Activated B cell treated with CpG ODN at 0.5 μM for 24 hours (primary cell): ENCODE data around the gene CEMIP. TPM values are rescaled to one million over a fixed set of nuclear protein-coding genes. Genes with fewer than 3 reads are reported as not detected.

Experiments
- ATAC-seq: fragments of 200-7000 bp; cut with Tn5 transposase; one replicate; pipeline ENCODE4 v1.10.0; 2021; ENCODE audit warnings: low read depth, mild to moderate bottlenecking, moderate library complexity
- CTCF ChIA-PET: fragments of 350-600 bp; sonication (Branson Sonifier 250); formaldehyde crosslinking; loops from one replicate; lab custom pipeline; 2021; ENCODE audit warnings: antibody characterized with exemption; lab: Charles Lee
- POLR2A ChIA-PET: fragments of 350-600 bp; sonication (Branson Sonifier 250); formaldehyde crosslinking; loops from one replicate; lab custom pipeline; 2021; ENCODE audit warnings: antibody characterized with exemption; lab: Charles Lee
- DNase-seq: peaks from one replicate; pipeline ENCODE4 v3.0.0; 2022
- H3K27ac Mint-ChIP-seq: one replicate; pipeline ENCODE4 v1.8.0; 2020; ENCODE audit warnings: mixed read lengths
- H3K27me3 Mint-ChIP-seq: one replicate; pipeline ENCODE4 v1.8.0; 2021; ENCODE audit warnings: mixed read lengths
- H3K36me3 Mint-ChIP-seq: one replicate; pipeline ENCODE4 v1.8.0; 2021; ENCODE audit warnings: low read depth, mixed read lengths
- H3K4me1 Mint-ChIP-seq: one replicate; pipeline ENCODE4 v1.8.0; 2021; ENCODE audit warnings: mixed read lengths
- H3K4me3 Mint-ChIP-seq: one replicate; pipeline ENCODE4 v1.8.0; 2020; ENCODE audit warnings: mild to moderate bottlenecking, mixed read lengths
- H3K9me3 Mint-ChIP-seq: one replicate; pipeline ENCODE4 v1.8.0; 2020; ENCODE audit warnings: mixed read lengths
- intact Hi-C: fragments of 100-400 bp; cut with micrococcal nuclease; formaldehyde crosslinking; loops from one replicate; pipeline ENCODE4 v1.15.1; 2024
- total RNA-seq: library from RNA; stranded (reverse); gene quantifications from 2 replicates; pipeline ENCODE4 v1.2.3, GENCODE V29; 2022
- TF ChIP-seq, protein P1 (sequence below): fragments of 200-600 bp; IDR thresholded peaks from one replicate; pipeline ENCODE4 v1.8.0; 2022; ENCODE audit warnings: antibody characterized with exemption, mild to moderate bottlenecking

The CEMIP gene
- total RNA-seq, 1 donor from 2014 or later: not detected

GRCh38 chr15:80866936-80867335 lies 87.8 kb downstream of the CEMIP start:
- ChIA-PET POLR2A (no interaction called here), CTCF (no interaction called here)
- no peak for DNase-seq
- Mint-ChIP-seq H3K4me1 (no peaks in the 10 kb centered on the region), H3K9me3 (no peaks in the 10 kb centered on the region), H3K4me3 (no peak overlapping the region), H3K27ac (no peak overlapping the region), H3K27me3 (peaks cover 2% of the 10 kb centered on the region), H3K36me3 (no peaks in the 10 kb centered on the region)
- ATAC-seq: no peak
- intact Hi-C loops: no loop called here
- TF ChIP-seq, protein P1, sequence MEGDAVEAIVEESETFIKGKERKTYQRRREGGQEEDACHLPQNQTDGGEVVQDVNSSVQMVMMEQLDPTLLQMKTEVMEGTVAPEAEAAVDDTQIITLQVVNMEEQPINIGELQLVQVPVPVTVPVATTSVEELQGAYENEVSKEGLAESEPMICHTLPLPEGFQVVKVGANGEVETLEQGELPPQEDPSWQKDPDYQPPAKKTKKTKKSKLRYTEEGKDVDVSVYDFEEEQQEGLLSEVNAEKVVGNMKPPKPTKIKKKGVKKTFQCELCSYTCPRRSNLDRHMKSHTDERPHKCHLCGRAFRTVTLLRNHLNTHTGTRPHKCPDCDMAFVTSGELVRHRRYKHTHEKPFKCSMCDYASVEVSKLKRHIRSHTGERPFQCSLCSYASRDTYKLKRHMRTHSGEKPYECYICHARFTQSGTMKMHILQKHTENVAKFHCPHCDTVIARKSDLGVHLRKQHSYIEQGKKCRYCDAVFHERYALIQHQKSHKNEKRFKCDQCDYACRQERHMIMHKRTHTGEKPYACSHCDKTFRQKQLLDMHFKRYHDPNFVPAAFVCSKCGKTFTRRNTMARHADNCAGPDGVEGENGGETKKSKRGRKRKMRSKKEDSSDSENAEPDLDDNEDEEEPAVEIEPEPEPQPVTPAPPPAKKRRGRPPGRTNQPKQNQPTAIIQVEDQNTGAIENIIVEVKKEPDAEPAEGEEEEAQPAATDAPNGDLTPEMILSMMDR: no peak

- CTCF ChIA-PET: no interaction called here
- ATAC-seq: no peak
- POLR2A ChIA-PET: no interaction called here
- Mint-ChIP-seq H3K4me1 (no peaks in the 10 kb centered on the region), H3K27me3 (peaks cover under 1% of the 10 kb centered on the region), H3K9me3 (peaks cover 2% of the 10 kb centered on the region), H3K4me3 (no peak overlapping the region), H3K27ac (no peak overlapping the region), H3K36me3 (no peaks in the 10 kb centered on the region)
- DNase-seq: no peak
- intact Hi-C loops: no loop called here
- TF ChIP-seq, protein P1: no peak
These were observed 91.2 kb downstream of the CEMIP start for GRCh38 chr15:80870366-80870765.

DNA sequence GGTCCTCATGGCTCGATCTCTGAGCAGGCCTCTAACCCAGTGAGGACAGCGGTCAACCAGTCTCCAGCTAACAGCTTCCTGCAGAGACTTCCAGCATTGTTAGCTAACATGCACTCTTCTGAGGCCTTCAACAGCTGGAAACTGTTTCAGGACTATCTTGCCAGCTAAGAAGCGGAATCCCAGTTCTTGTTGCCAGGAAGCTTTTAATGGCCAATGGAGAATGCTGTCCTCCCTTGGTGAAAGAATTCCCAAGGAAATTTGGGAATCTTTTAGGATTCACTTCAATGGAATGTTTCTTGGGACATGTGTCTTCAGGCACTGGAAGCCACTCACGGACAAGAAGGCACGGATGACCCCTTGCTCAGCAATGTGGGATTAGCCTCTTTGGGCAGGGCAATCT lies 91.7 kb downstream of the CEMIP start:
- Mint-ChIP-seq H3K27me3 (peaks cover 3% of the 10 kb centered on the region), H3K27ac (no peak overlapping the region), H3K36me3 (no peaks in the 10 kb centered on the region), H3K9me3 (peaks cover 2% of the 10 kb centered on the region), H3K4me3 (no peak overlapping the region), H3K4me1 (no peaks in the 10 kb centered on the region)
- TF ChIP-seq, protein P1: no peak
- POLR2A ChIA-PET: no interaction called here
- no peak for ATAC-seq
- CTCF ChIA-PET: no interaction called here
- DNase-seq: no peak
- intact Hi-C loops: no loop called here

DNA sequence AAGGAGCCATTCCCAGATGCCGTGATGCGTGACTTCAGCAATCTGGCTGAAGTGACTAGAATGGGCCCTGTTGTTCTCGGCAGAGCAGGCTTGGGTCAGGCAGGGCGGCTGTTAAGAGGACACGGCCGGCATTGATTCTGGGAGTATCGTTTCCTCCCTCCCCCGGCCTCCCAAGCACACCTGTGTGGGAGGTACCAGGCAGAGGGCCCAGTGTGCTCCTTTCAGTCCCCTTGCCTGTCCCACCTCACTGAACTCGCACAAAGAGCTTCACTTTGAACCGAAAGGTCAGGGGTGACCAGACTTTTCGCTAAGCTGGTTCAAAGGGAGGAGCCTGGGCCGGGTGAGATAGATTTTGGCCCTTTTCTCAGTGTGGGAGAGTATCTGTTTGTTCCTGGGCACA lies 92.7 kb downstream of the CEMIP start:
- POLR2A ChIA-PET: no interaction called here
- Mint-ChIP-seq H3K4me3 (no peak overlapping the region), H3K4me1 (no peaks in the 10 kb centered on the region), H3K27me3 (peaks cover 3% of the 10 kb centered on the region), H3K36me3 (no peaks in the 10 kb centered on the region), H3K9me3 (peaks cover 2% of the 10 kb centered on the region), H3K27ac (no peak overlapping the region)
- DNase-seq (no peak), ATAC-seq (no peak)
- TF ChIP-seq, protein P1: no peak
- CTCF ChIA-PET: no interaction called here
- intact Hi-C loops: no loop called here

GRCh38 chr15:80873366-80873952 lies 94.3 kb downstream of the CEMIP start:
- no peak for ATAC-seq
- POLR2A ChIA-PET: no interaction called here

More at GRCh38 chr15:80873366-80873952, 94.3 kb downstream of the CEMIP start:
- Mint-ChIP-seq H3K4me3 (no peak overlapping the region), H3K27ac (no peak overlapping the region), H3K36me3 (no peaks in the 10 kb centered on the region), H3K9me3 (peaks cover 2% of the 10 kb centered on the region), H3K4me1 (peaks cover 5% of the 10 kb centered on the region), H3K27me3 (peaks cover 6% of the 10 kb centered on the region)
- intact Hi-C loops: no loop called here
- no peak for DNase-seq
- TF ChIP-seq, protein P1: no peak
- CTCF ChIA-PET: no interaction called here
